ELR (cell line): Measurements from ENCODE around the gene SOX10.
"Not testable (repeated sequence)": the region's sequence is repeated elsewhere in the genome, so short reads cannot be mapped to it uniquely, and the experiment has no call there.

Source experiments
- DNase-seq: peaks from one replicate; pipeline ENCODE4 v3.0.0-alpha.2; 2015; ENCODE audit warnings: low read depth

The SOX10 gene

GRCh38 chr22:37985751-37986281, 1.5 kb upstream of the SOX10 start:
- DNase-seq: no peak

- no peak for DNase-seq
Measured at GRCh38 chr22:37985050-37985585, 763 bp upstream of the SOX10 start.

GRCh38 chr22:37982938-37983859, 1.2 kb downstream of the SOX10 start:
- DNase-seq: no peak

GRCh38 chr22:37982151-37982785, 2.1 kb downstream of the SOX10 start:
- no peak for DNase-seq

GRCh38 chr22:37981282-37982011, 2.9 kb downstream of the SOX10 start:
- no peak for DNase-seq

GRCh38 chr22:37979782-37980181, 4.6 kb downstream of the SOX10 start:
- no peak for DNase-seq

GRCh38 chr22:37976547-37976946, 7.8 kb downstream of the SOX10 start:
- no peak for DNase-seq

- DNase-seq: not testable (repeated sequence)
Measured at GRCh38 chr22:37976022-37976421, 8.3 kb downstream of the SOX10 start.

- no peak for DNase-seq
Measured at GRCh38 chr22:37975153-37975552, 9.2 kb downstream of the SOX10 start.

- DNase-seq: no peak
Measured at GRCh38 chr22:37973271-37974170, 10.8 kb downstream of the SOX10 start.

GRCh38 chr22:37972527-37972926, 11.8 kb downstream of the SOX10 start:
- no peak for DNase-seq

GRCh38 chr22:37971475-37972434, 12.6 kb downstream of the SOX10 start:
- DNase-seq: no peak

- no peak for DNase-seq
Measured at GRCh38 chr22:37970864-37971263, 13.5 kb downstream of the SOX10 start.

GRCh38 chr22:37968452-37969251, 15.7 kb downstream of the SOX10 start:
- no peak for DNase-seq

- no peak for DNase-seq
Measured at GRCh38 chr22:37967637-37968451, 16.5 kb downstream of the SOX10 start.

- DNase-seq: no peak
Measured at GRCh38 chr22:37967147-37967546, 17.2 kb downstream of the SOX10 start.

GRCh38 chr22:37965940-37966664, 18.3 kb downstream of the SOX10 start:
- no peak for DNase-seq
